K562 (cell line): Measurements from ENCODE around the gene AGFG2. TPM values are rescaled to one million over a fixed set of nuclear protein-coding genes. Genes with fewer than 3 reads are reported as not detected.

ENCODE experiments used
- ATF3 ChIP-seq, 2 experiments: fragments of 450-650 bp in 1 of 2; sonication (generic) in 1 of 2; formaldehyde crosslinking in 1 of 2; IDR thresholded peaks in 1 of 2; conservative IDR thresholded peaks in 1 of 2; 2 replicates each; pipeline versions ENCODE4 v1.6.1 to v1.8.1; 2016 to 2023; ENCODE audit warnings: mild to moderate bottlenecking in 2 of 2, moderate library complexity in 2 of 2, inconsistent platforms in 1 of 2, missing genetic modification reagents in 1 of 2
- EP400 ChIP-seq: fragments of 450-650 bp; IDR thresholded peaks from 2 replicates; pipeline ENCODE4 v1.6.1; 2017; ENCODE audit warnings: antibody characterized with exemption, mild to moderate bottlenecking, moderate library complexity
- FOXM1 ChIP-seq, 2 experiments: fragments of 450-650 bp in 1 of 2; sonication (generic) in 1 of 2; formaldehyde crosslinking in 1 of 2; IDR thresholded peaks; 2 replicates each; pipeline versions ENCODE4 v1.6.1 to v1.9.0; 2017 to 2022; ENCODE audit warnings: low read depth in 2 of 2, mild to moderate bottlenecking in 2 of 2, missing genetic modification reagents in 1 of 2, moderate library complexity in 1 of 2
- HMG20B ChIP-seq: fragments of 250-450 bp; sonication (Bioruptor Pico); IDR thresholded peaks from 2 replicates; pipeline ENCODE4 v1.5.0; 2021; ENCODE audit warnings: mild to moderate bottlenecking
- KDM2B ChIP-seq: fragments of 250-450 bp; sonication (Bioruptor Pico); IDR thresholded peaks from 2 replicates; pipeline ENCODE4 v1.8.0; 2021; ENCODE audit warnings: mild to moderate bottlenecking, moderate library complexity
- OTX1 ChIP-seq: fragments of 450-650 bp; formaldehyde crosslinking; IDR thresholded peaks from 2 replicates; pipeline ENCODE4 v1.4.0; 2022; ENCODE audit warnings: mild to moderate bottlenecking
- PCBP1 ChIP-seq: fragments of 200-400 bp; formaldehyde crosslinking; IDR thresholded peaks from 2 replicates; pipeline ENCODE4 v1.6.1; 2018; ENCODE audit warnings: mild to moderate bottlenecking, low read depth, low read length; ENCODE audit not compliant: poor library complexity, severe bottlenecking
- PREB ChIP-seq: sonication (generic); formaldehyde crosslinking; IDR thresholded peaks from 2 replicates; pipeline ENCODE4 v1.8.1; 2023; ENCODE audit warnings: mild to moderate bottlenecking, missing genetic modification reagents
- RREB1 ChIP-seq: fragments of 250-450 bp; sonication (Bioruptor Pico); IDR thresholded peaks from 2 replicates; pipeline ENCODE4 v1.4.0; 2020
- XRCC5 ChIP-seq: fragments of 200-400 bp; formaldehyde crosslinking; IDR thresholded peaks from 2 replicates; pipeline ENCODE4 v1.6.1; 2017; ENCODE audit warnings: low read depth, mild to moderate bottlenecking, low read length
- YY1 ChIP-seq, 3 experiments: IDR thresholded peaks; 2 replicates each; pipeline ENCODE4 v1.6.1; 2011; ENCODE audit warnings: low read length in 2 of 3, mild to moderate bottlenecking in 2 of 3, moderate library complexity in 2 of 3, borderline replicate concordance in 1 of 3, control low read depth in 1 of 3, low read depth in 1 of 3; ENCODE audit not compliant: insufficient read depth in 3 of 3, insufficient replicate concordance in 2 of 3, control insufficient read depth in 1 of 3, insufficient read length in 1 of 3; ENCODE audit errors: extremely low read depth in 1 of 3
- ZBTB17 ChIP-seq: fragments of 450-650 bp; formaldehyde crosslinking; IDR thresholded peaks from 2 replicates; pipeline ENCODE4 v1.4.0; 2020; ENCODE audit warnings: mild to moderate bottlenecking
- ZKSCAN3 ChIP-seq: fragments of 250-450 bp; sonication (Bioruptor Pico); IDR thresholded peaks from 2 replicates; pipeline ENCODE4 v1.4.0; 2020
- ZNF232 ChIP-seq: sonication (generic); formaldehyde crosslinking; IDR thresholded peaks from 2 replicates; pipeline ENCODE4 v1.8.0; 2022; ENCODE audit warnings: mild to moderate bottlenecking, missing genetic modification reagents
- ZNF740 ChIP-seq, 3 experiments: fragments of 200-800 bp in 1 of 3; sonication (Bioruptor generic) in 1 of 3; sonication (generic) in 1 of 3; formaldehyde crosslinking in 1 of 3; IDR thresholded peaks; 2 replicates each; pipeline versions ENCODE4 v1.6.1 to v1.8.0; 2016 to 2022; ENCODE audit warnings: mild to moderate bottlenecking in 2 of 3, missing compliant biosample characterization in 2 of 3, missing genetic modification characterization in 2 of 3, missing genetic modification reagents in 1 of 3
- polyA plus RNA-seq, 8 experiments: library from polyadenylated mRNA; depleted of rRNA in 4 of 8; stranded (reverse) in 5 of 8; unstranded in 3 of 8; fragments of >200 nt; fragmentation: Nextera tagmentation in 2 of 8; fragmentation: Illumina TruSeq in 1 of 8; extraction: Ambion mirVana in 2 of 8; extraction: Trizol in 1 of 8; gene quantifications; 2 replicates each; pipeline versions ENCODE4 v1.2.1 to v1.2.3, GENCODE V29; 2011 to 2014; ENCODE audit warnings: inconsistent platforms in 1 of 8, missing spikeins in 1 of 8
- total RNA-seq, 7 experiments: library from RNA; depleted of rRNA in 6 of 7; stranded (reverse); fragments of >200 nt in 6 of 7; fragmentation: Illumina TruSeq in 2 of 7; extraction: Trizol in 2 of 7; gene quantifications; 2 replicates each; pipeline versions ENCODE4 v1.2.1 to v1.2.3, GENCODE V29; 2011 to 2021; ENCODE audit warnings: low replicate concordance in 1 of 7

The AGFG2 gene
- total and polyA plus RNA-seq, 9 of the 15 experiments (the other 6 are each of a cell fraction or from before 2014, with no cell fraction given), result 0.31 to 23.1 (median 6.5) TPM

- TF ChIP-seq ATF3 (IDR thresholded peaks at IDR 0.05) (peak; percentile 87), ATF3 (CRISPR knock-in tag; conservative IDR thresholded peaks at IDR 0.05) (no peak; the same call in 1 of the 2 replicates), FOXM1 (IDR thresholded peaks at IDR 0.05; ENCODE audit: low read depth) (peak; percentile 58; the same call in 1 of the 2 replicates), FOXM1 (CRISPR knock-in tag; IDR thresholded peaks at IDR 0.05; ENCODE audit: low read depth) (no peak), ZNF232 (peak; percentile 54; the same call in 1 of the 2 replicates), ZBTB17 (CRISPR knock-in tag) (peak; percentile 11; the same call in 1 of the 2 replicates), KDM2B (peak; percentile 75; the same call in 1 of the 2 replicates), YY1 (IDR thresholded peaks at IDR 0.05; ENCODE audit: borderline replicate concordance in 1 of 3, control insufficient read depth in 1 of 3, extremely low read depth in 1 of 3, insufficient read depth in 3 of 3, insufficient read length in 1 of 3, insufficient replicate concordance in 2 of 3, low read depth in 1 of 3, low read length in 2 of 3) (peak in 2 of 3 experiments; percentile 15 to 59), HMG20B (CRISPR knock-in tag) (no peak), OTX1 (peak; percentile 91; the same call in 1 of the 2 replicates), EP400 (peak; percentile 93), RREB1 (CRISPR knock-in tag) (peak; percentile 89), PREB (CRISPR knock-in tag) (0 out of 2 replicates have a peak, but pooled peaks have one; percentile 49), ZNF740 (CRISPR knock-in tag; IDR thresholded peaks at IDR 0.05) (no peak), ZNF740 (tag; IDR thresholded peaks at IDR 0.05) (no peak), PCBP1 (peak; percentile 83), XRCC5 (peak; percentile 59; the same call in 1 of the 2 replicates), ZKSCAN3 (CRISPR knock-in tag) (no peak)
Measured at GRCh38 chr7:100538654-100539435, at the start of gene AGFG2 (continued).
